ENCODE measurements around the gene PTPN4.

DNA sequence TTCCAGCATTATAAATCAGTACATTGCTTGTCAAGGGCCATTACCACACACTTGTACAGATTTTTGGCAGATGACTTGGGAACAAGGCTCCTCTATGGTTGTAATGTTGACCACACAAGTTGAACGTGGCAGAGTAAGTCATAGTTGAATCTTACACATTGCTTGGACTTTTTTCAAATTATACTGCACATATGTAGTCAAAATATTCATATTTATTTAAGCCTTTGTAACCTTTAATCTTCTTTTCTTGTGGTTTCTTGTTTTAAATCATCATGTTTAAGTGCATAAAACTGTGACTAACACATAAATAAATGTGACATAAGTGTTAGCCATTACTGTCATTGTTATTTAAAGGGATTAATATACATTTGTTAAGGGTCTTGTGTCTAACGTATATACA is 201.1 kb downstream of the PTPN4 start:
- TF ChIP-seq, protein P1, sequence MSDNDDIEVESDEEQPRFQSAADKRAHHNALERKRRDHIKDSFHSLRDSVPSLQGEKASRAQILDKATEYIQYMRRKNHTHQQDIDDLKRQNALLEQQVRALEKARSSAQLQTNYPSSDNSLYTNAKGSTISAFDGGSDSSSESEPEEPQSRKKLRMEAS (IDR thresholded peaks at IDR 0.05), result no peak
- no peak for TF ChIP-seq SUZ12 (IDR thresholded peaks at IDR 0.05; ENCODE audit: low read length)
- TF ChIP-seq EP300 (IDR thresholded peaks at IDR 0.05; ENCODE audit: borderline replicate concordance in 1 of 2, low read depth in 2 of 2, low read length in 2 of 2), result no peak
- TF ChIP-seq EZH2 (IDR thresholded peaks at IDR 0.05; ENCODE audit: low read depth, low read length, severe bottlenecking), result no peak
- TF ChIP-seq, protein P2, sequence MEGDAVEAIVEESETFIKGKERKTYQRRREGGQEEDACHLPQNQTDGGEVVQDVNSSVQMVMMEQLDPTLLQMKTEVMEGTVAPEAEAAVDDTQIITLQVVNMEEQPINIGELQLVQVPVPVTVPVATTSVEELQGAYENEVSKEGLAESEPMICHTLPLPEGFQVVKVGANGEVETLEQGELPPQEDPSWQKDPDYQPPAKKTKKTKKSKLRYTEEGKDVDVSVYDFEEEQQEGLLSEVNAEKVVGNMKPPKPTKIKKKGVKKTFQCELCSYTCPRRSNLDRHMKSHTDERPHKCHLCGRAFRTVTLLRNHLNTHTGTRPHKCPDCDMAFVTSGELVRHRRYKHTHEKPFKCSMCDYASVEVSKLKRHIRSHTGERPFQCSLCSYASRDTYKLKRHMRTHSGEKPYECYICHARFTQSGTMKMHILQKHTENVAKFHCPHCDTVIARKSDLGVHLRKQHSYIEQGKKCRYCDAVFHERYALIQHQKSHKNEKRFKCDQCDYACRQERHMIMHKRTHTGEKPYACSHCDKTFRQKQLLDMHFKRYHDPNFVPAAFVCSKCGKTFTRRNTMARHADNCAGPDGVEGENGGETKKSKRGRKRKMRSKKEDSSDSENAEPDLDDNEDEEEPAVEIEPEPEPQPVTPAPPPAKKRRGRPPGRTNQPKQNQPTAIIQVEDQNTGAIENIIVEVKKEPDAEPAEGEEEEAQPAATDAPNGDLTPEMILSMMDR (IDR thresholded peaks at IDR 0.05; ENCODE audit: control extremely low read depth in 1 of 3, insufficient read depth in 1 of 3, low read depth in 1 of 3, low read length in 3 of 3), result no peak
- no peak for TF ChIP-seq HDAC6 (IDR thresholded peaks at IDR 0.05; ENCODE audit: low read depth, low read length)
- TF ChIP-seq POLR2AphosphoS5 (IDR thresholded peaks at IDR 0.05; ENCODE audit: low read depth, low read length), result no peak
- TF ChIP-seq POLR2A (IDR thresholded peaks at IDR 0.05; ENCODE audit: control extremely low read depth in 1 of 2, low read depth in 2 of 2, low read length in 2 of 2), result no peak
- TF ChIP-seq CEBPB (IDR thresholded peaks at IDR 0.05; ENCODE audit: low read depth, low read length), result no peak
- TF ChIP-seq TBP (IDR thresholded peaks at IDR 0.05; ENCODE audit: low read depth, low read length), result no peak
- TF ChIP-seq RFX5 (IDR thresholded peaks at IDR 0.05; ENCODE audit: borderline replicate concordance, low read depth, low read length), result no peak
- TF ChIP-seq NANOG (IDR thresholded peaks at IDR 0.05; ENCODE audit: insufficient read depth, low read depth, low read length, poor library complexity, severe bottlenecking), result no peak
- TF ChIP-seq POU5F1 (IDR thresholded peaks at IDR 0.05; ENCODE audit: low read depth, low read length), result no peak

Data from H1 (cell line).